PFSK-1 (cell line): Measurements from ENCODE around the gene GALNT18.

Experiments used
- FOXP2 ChIP-seq: optimal IDR thresholded peaks from 2 replicates; pipeline ENCODE3; 2011; ENCODE audit warnings: borderline replicate concordance, control low read depth, inconsistent platforms; ENCODE audit not compliant: insufficient read depth; ENCODE audit errors: extremely low read length, extremely low read depth
- POLR2AphosphoS5 ChIP-seq: IDR thresholded peaks from 2 replicates; pipeline ENCODE4 v1.6.1; 2012; ENCODE audit warnings: low read depth, mild to moderate bottlenecking, control low read depth, low read length, moderate library complexity
- SIN3A ChIP-seq: IDR thresholded peaks from 2 replicates; pipeline ENCODE4 v1.6.1; 2012; ENCODE audit warnings: mild to moderate bottlenecking, low read length, moderate library complexity, borderline replicate concordance; ENCODE audit not compliant: insufficient read depth
- TAF1 ChIP-seq: IDR thresholded peaks from 2 replicates; pipeline ENCODE4 v1.6.1; 2012; ENCODE audit warnings: low read length, control low read depth, borderline replicate concordance; ENCODE audit not compliant: insufficient read depth
- TF ChIP-seq, protein P1 (sequence below), 2 experiments: IDR thresholded peaks; 2 replicates each; pipeline versions ENCODE4 v1.6.1 to v1.8.0; 2011 to 2012; ENCODE audit warnings: low read depth in 2 of 2, low read length in 2 of 2, control low read depth in 1 of 2, inconsistent platforms in 1 of 2, mild to moderate bottlenecking in 1 of 2, moderate library complexity in 1 of 2; ENCODE audit not compliant: insufficient read depth in 1 of 2

The GALNT18 gene

DNA sequence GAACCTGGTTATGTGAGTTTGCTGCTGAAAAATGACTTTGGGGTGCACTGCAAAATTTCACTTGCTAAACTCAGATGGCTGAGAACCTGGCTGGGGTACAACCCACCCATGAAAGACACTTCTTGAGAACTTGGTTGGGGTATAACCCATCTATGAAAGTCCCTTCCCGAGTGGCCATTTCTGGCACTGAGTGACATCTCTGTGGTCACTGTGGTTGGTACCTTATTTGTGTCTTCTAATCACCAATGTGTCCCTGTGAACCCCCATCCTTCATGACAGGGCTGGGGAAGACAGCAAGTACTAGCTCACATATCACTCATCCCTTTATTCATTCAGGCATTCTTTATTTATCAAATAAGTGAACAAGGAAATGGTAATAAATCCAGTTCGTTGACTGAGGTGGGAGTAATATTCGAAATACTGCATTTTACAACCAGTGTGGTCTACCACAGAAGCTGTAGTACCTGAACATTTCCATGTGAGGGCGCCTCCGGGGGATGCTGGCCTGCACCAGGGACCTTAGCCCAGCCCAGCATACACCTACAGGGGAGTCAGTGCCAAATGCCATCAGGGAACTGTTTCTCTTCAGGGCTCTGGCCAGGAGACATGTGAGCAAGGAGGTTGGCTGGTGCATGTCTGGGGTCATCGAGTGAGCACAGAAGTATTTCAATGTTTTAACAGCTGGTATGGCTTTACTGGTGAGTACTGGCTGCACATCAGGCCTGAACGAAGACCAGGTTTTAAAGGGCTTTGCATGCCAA, 390.8 kb downstream of the GALNT18 start:
- TF ChIP-seq TAF1 (no peak), POLR2AphosphoS5 (no peak), FOXP2 (no peak), SIN3A (no peak)
- TF ChIP-seq, protein P1, sequence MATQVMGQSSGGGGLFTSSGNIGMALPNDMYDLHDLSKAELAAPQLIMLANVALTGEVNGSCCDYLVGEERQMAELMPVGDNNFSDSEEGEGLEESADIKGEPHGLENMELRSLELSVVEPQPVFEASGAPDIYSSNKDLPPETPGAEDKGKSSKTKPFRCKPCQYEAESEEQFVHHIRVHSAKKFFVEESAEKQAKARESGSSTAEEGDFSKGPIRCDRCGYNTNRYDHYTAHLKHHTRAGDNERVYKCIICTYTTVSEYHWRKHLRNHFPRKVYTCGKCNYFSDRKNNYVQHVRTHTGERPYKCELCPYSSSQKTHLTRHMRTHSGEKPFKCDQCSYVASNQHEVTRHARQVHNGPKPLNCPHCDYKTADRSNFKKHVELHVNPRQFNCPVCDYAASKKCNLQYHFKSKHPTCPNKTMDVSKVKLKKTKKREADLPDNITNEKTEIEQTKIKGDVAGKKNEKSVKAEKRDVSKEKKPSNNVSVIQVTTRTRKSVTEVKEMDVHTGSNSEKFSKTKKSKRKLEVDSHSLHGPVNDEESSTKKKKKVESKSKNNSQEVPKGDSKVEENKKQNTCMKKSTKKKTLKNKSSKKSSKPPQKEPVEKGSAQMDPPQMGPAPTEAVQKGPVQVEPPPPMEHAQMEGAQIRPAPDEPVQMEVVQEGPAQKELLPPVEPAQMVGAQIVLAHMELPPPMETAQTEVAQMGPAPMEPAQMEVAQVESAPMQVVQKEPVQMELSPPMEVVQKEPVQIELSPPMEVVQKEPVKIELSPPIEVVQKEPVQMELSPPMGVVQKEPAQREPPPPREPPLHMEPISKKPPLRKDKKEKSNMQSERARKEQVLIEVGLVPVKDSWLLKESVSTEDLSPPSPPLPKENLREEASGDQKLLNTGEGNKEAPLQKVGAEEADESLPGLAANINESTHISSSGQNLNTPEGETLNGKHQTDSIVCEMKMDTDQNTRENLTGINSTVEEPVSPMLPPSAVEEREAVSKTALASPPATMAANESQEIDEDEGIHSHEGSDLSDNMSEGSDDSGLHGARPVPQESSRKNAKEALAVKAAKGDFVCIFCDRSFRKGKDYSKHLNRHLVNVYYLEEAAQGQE (IDR thresholded peaks at IDR 0.05; ENCODE audit: insufficient read depth in 1 of 2, low read depth in 2 of 2, low read length in 2 of 2): no peak

DNA sequence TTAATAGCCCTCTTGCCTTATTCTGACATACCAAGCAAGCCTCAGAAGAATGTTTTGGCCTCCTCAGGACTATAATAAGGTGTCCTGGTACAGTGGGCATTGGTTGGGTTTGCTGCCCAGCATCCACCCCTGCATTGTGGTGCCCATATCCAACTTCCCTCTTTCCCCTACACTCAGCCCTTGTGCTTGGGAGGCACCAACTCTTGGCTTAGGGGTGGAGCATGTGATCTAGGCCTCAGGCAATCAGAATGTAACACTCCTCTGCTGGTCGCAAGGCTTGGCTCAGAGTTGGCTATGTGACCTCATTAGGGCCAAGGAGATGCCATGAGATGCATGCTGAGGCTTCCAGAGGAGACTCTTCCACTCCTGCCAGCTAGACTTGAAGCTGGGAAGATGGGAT, 391.7 kb downstream of the GALNT18 start:
- TF ChIP-seq SIN3A (no peak), TAF1 (no peak), POLR2AphosphoS5 (no peak), FOXP2 (no peak)
- TF ChIP-seq, protein P1 (IDR thresholded peaks at IDR 0.05; ENCODE audit: insufficient read depth in 1 of 2, low read depth in 2 of 2, low read length in 2 of 2): no peak

DNA sequence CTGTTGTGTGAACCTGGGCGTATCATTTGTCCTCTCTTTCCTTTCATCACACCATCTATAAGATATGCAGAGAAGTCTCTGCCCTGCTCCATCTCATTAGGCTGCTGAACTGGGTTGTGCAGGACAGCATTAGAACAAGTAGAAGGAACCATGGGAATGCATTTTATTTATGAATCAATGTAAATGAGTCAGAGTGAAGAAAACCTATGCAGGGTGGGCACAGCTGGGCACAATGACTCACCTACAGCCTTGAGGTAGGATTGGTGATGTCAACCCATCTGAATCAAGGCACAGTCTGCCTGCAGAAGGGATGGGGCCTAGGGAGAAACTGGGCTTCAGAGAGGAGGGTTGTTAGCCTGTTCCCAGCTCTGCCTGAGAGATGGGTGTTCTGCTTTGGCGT, 392.2 kb downstream of the GALNT18 start:
- TF ChIP-seq, protein P1 (IDR thresholded peaks at IDR 0.05; ENCODE audit: insufficient read depth in 1 of 2, low read depth in 2 of 2, low read length in 2 of 2): no peak
- TF ChIP-seq POLR2AphosphoS5: no peak
- TF ChIP-seq FOXP2: no peak
- no peak for TF ChIP-seq SIN3A

DNA sequence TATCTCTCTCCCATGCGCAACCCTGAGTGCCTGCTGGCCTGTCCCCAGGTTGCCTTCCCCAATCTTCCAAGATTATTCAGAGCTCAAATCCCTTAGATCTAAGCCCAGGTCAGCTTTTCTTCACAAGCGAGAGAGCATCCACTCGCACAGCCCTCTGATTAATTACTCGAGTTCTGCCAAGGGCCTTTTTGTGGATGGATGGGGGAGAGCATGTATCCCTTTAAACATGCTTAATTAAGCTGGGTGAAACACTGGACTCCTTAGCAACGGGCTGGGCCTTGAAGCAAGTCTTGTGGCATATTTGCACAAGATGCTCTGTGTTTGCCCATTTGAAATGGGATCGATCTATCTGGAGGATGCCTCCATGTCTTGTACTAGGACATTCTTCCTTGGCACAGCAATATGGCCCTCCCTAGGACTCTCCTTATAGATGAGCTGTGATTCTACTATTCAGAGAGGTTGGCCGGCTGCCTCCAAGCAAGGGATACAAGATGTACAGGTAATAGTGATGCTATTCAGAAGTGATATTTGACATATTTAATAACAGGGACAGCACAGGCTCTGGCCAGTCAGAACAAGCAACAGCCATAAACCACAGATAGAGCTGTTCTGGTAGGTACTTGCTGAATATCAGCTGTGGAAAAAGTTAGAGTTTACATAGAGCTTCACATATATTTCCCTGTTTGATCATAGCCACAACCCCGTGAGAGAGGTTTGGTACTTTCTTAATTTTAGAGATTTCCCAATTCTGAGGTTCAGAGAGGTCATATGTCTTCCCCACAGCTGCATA, 394.3 kb downstream of the GALNT18 start:
- TF ChIP-seq FOXP2 (no peak), POLR2AphosphoS5 (no peak), SIN3A (no peak)
- TF ChIP-seq, protein P1 (IDR thresholded peaks at IDR 0.05; ENCODE audit: insufficient read depth in 1 of 2, low read depth in 2 of 2, low read length in 2 of 2): no peak
